HFFc6 (cell line): ENCODE measurements around the gene CORIN. TPM values are rescaled to one million over a fixed set of nuclear protein-coding genes. Genes with fewer than 3 reads are reported as not detected.
"Not testable (repeated sequence)": the region's sequence is repeated elsewhere in the genome, so short reads cannot be mapped to it uniquely, and the experiment has no call there.

Experiments
- DNase-seq: peaks from one replicate; pipeline ENCODE4 v3.0.0-alpha.2; 2018
- H3K27ac Mint-ChIP-seq: 2 replicates; pipeline ENCODE4 v1.8.0; 2020; ENCODE audit warnings: mild to moderate bottlenecking, mixed read lengths
- H3K27me3 Mint-ChIP-seq: 2 replicates; pipeline ENCODE4 v1.8.0; 2021; ENCODE audit warnings: mild to moderate bottlenecking, moderate library complexity, mixed read lengths; ENCODE audit not compliant: insufficient read depth
- H3K36me3 Mint-ChIP-seq: 2 replicates; pipeline ENCODE4 v1.8.0; 2021; ENCODE audit warnings: low read depth, mixed read lengths
- H3K4me1 Mint-ChIP-seq: 2 replicates; pipeline ENCODE4 v1.8.0; 2020; ENCODE audit warnings: low read depth, mixed read lengths
- H3K4me3 Mint-ChIP-seq: 2 replicates; pipeline ENCODE4 v1.8.0; 2020; ENCODE audit warnings: mild to moderate bottlenecking, moderate library complexity, mixed read lengths
- H3K9me3 Mint-ChIP-seq: 2 replicates; pipeline ENCODE4 v1.8.0; 2020; ENCODE audit warnings: mild to moderate bottlenecking, mixed read lengths
- CTCF ChIP-seq: fragments of 200-600 bp; sonication (generic); IDR thresholded peaks from 2 replicates; pipeline ENCODE4 v1.5.0; 2021; ENCODE audit warnings: antibody characterized with exemption, mild to moderate bottlenecking
- total RNA-seq, 6 experiments: library from RNA; stranded (reverse); fragmentation: NEBNext Ultra II Directional; extraction: Animal tissue kit (Norgen Biotek cat#: 25700); gene quantifications; 2 replicates in 1 of 6; 3 replicates in 5 of 6; pipeline ENCODE4 v1.2.3, GENCODE V29; 2021

Gene CORIN
- total RNA-seq, 6 experiments from 2014 or later: 0.07 to 1.0 (median 0.31) TPM

- no peaks in the 10 kb centered on the region for H3K4me1 Mint-ChIP-seq
- H3K9me3 Mint-ChIP-seq: no peaks in the 10 kb centered on the region
- peaks cover 18% of the 10 kb centered on the region for H3K27me3 Mint-ChIP-seq
- no peak overlapping the region for H3K4me3 Mint-ChIP-seq
- no peaks in the 10 kb centered on the region for H3K36me3 Mint-ChIP-seq
- no peak for DNase-seq
- no peak for TF ChIP-seq CTCF
- no peak overlapping the region for H3K27ac Mint-ChIP-seq
These were observed 126.2 kb downstream of the CORIN start for GRCh38 chr4:47711646-47712045.

- H3K9me3 Mint-ChIP-seq: no peaks in the 10 kb centered on the region
- no peak overlapping the region for H3K27ac Mint-ChIP-seq
- H3K4me3 Mint-ChIP-seq: no peak overlapping the region
These were observed 126.7 kb downstream of the CORIN start for GRCh38 chr4:47711183-47711582.

DNA sequence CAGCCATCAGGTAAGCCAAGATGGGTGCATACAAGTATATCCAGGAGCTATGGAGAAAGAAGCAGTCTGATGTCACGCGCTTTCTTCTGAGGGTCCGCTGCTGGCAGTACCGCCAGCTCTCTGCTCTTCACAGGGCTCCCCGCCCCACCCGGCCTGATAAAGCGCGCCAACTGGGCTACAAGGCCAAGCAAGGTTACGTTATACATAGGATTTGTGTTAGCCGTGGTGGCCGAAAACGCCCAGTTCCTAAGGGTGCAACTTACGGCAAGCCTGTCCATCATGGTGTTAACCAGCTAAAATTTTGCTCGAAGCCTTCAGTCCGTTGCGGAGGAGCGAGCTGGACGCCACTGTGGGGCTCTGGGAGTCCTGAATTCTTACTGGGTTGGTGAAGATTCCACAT is 131.5 kb downstream of the CORIN start:
- not testable (repeated sequence) for H3K36me3 Mint-ChIP-seq, H3K4me1 Mint-ChIP-seq, DNase-seq, H3K4me3 Mint-ChIP-seq, H3K9me3 Mint-ChIP-seq, H3K27ac Mint-ChIP-seq
- peaks cover 34% of the 10 kb centered on the region for H3K27me3 Mint-ChIP-seq

More at GRCh38 chr4:47711183-47711582, 126.7 kb downstream of the CORIN start:
- no peak for DNase-seq
- Mint-ChIP-seq H3K27me3 (peaks cover 23% of the 10 kb centered on the region), H3K36me3 (no peaks in the 10 kb centered on the region), H3K4me1 (no peaks in the 10 kb centered on the region)
- TF ChIP-seq CTCF: no peak

DNA sequence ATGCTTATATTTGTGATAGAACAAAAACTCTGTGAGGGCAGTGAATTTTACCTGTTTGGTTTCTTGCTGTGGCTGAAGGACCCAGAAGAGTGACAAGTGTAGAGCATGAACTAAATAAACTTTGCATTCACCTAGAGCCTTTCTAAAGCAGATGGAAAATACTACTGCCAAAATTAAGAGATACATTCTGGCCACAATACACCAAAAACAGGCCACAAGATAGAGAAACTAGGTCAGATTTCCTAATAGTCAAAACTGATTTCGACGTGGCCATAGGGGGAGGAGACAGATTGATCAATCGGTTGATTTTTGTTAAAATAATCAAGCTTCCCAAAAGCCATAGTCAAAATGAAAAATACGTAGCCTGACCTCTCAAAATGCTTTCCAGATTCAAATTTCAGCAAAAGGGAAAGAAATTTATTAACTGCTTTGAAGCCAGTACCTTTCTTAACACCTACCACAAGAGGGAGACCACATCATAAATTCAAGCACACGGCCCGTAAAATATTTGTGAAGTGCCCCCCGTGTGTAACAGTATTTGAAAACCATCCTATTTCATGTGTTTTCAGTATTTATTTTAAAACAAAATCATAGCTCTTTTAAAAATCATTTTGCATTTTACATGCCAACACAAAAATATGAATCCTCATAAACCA is 132.4 kb downstream of the CORIN start:
- TF ChIP-seq CTCF: peak; percentile 77
- Mint-ChIP-seq H3K27me3 (peaks cover 33% of the 10 kb centered on the region), H3K4me3 (no peak overlapping the region), H3K27ac (no peak overlapping the region), H3K36me3 (no peaks in the 10 kb centered on the region), H3K4me1 (0 out of 2 replicates have a peak, but pooled peaks cover 4% of the 10 kb centered on the region), H3K9me3 (no peaks in the 10 kb centered on the region)
- peak; percentile 15 for DNase-seq

DNA sequence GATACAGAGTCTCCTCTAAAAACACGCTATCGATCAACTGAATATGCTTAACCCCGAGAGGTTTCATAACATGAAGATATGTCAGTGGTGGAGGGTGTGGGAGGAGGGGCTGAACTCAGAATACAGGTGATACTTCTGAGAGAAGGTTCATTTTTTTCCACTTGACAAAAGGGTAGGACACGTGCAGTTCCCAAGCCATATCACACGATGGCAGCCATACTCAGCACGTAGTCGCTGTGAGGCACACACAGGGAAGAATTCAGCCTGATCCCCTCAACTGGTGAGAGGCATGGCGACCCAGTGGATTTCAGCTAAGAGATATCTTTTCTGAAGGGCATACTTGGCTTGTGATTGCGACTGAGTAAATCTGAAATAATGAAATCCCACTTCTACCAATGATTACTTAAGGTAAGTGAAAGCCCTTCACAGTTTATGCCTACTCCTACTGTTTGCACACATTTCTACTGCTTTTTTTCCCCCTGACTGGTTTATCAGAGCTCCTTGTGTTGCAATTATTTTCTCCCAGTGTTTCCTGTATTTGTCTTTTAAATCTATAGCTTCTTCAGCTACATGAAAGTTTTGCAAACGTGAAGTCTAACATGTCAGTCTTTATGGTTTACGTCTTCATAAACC is 133.1 kb downstream of the CORIN start:
- no peak overlapping the region for H3K27ac Mint-ChIP-seq
- H3K4me1 Mint-ChIP-seq: 0 out of 2 replicates have a peak, but pooled peaks cover 4% of the 10 kb centered on the region
- no peaks in the 10 kb centered on the region for H3K36me3 Mint-ChIP-seq
- H3K4me3 Mint-ChIP-seq: no peak overlapping the region
- TF ChIP-seq CTCF: peak; percentile 64
- no peaks in the 10 kb centered on the region for H3K9me3 Mint-ChIP-seq
- peak; percentile 6 for DNase-seq
- peaks cover 33% of the 10 kb centered on the region for H3K27me3 Mint-ChIP-seq

GRCh38 chr4:47703956-47704355 is 133.9 kb downstream of the CORIN start:
- no peak for TF ChIP-seq CTCF

More at GRCh38 chr4:47703956-47704355, 133.9 kb downstream of the CORIN start:
- no peaks in the 10 kb centered on the region for H3K36me3 Mint-ChIP-seq
- H3K4me3 Mint-ChIP-seq: no peak overlapping the region
- H3K27me3 Mint-ChIP-seq: peaks cover 32% of the 10 kb centered on the region
- H3K27ac Mint-ChIP-seq: no peak overlapping the region
- no peak for DNase-seq
- 0 out of 2 replicates have a peak, but pooled peaks cover 4% of the 10 kb centered on the region for H3K4me1 Mint-ChIP-seq
- no peaks in the 10 kb centered on the region for H3K9me3 Mint-ChIP-seq
